ENCODE data around the gene PPP2CA. TPM values are rescaled to one million over a fixed set of nuclear protein-coding genes. Genes with fewer than 3 reads are reported as not detected.

The PPP2CA gene
- total RNA-seq, 1 donor from 2014 or later = 118 TPM

- no peaks in the 10 kb centered on the region for H3K9me3 Mint-ChIP-seq
- TF ChIP-seq, protein P1, sequence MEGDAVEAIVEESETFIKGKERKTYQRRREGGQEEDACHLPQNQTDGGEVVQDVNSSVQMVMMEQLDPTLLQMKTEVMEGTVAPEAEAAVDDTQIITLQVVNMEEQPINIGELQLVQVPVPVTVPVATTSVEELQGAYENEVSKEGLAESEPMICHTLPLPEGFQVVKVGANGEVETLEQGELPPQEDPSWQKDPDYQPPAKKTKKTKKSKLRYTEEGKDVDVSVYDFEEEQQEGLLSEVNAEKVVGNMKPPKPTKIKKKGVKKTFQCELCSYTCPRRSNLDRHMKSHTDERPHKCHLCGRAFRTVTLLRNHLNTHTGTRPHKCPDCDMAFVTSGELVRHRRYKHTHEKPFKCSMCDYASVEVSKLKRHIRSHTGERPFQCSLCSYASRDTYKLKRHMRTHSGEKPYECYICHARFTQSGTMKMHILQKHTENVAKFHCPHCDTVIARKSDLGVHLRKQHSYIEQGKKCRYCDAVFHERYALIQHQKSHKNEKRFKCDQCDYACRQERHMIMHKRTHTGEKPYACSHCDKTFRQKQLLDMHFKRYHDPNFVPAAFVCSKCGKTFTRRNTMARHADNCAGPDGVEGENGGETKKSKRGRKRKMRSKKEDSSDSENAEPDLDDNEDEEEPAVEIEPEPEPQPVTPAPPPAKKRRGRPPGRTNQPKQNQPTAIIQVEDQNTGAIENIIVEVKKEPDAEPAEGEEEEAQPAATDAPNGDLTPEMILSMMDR (IDR thresholded peaks at IDR 0.05) = no peak
- ATAC-seq (ENCODE audit: low read depth) (no peak), DNase-seq (no peak)
- no peaks in the 10 kb centered on the region for H3K27me3 Mint-ChIP-seq
- H3K27ac Mint-ChIP-seq = no peak overlapping the region
- intact Hi-C loops (cut with micrococcal nuclease) = no loop called here
- no peak overlapping the region for H3K4me3 Mint-ChIP-seq
- POLR2A ChIA-PET = interaction anchor here (0.7 to 3.5 kb wide), 3 partner anchors 16 to 1012 kb away, joined by 3 to 14 read pairs (median 5); partner anchors contain the start of gene PPP2CA
- H3K36me3 Mint-ChIP-seq (ENCODE audit: low read depth) = peaks cover 27% of the 10 kb centered on the region
- CTCF ChIA-PET = interaction anchor here (1.1 kb wide), 1 partner anchor 16 kb away, joined by 4 read pairs; the partner anchor contains the start of gene PPP2CA
- peaks cover 60% of the 10 kb centered on the region for H3K4me1 Mint-ChIP-seq
Observed at GRCh38 chr5:134209477-134210245, 16.2 kb downstream of the PPP2CA start.

GRCh38 chr5:134207696-134208095, 18.2 kb downstream of the PPP2CA start:
- H3K9me3 Mint-ChIP-seq = no peaks in the 10 kb centered on the region
- peaks cover 47% of the 10 kb centered on the region for H3K4me1 Mint-ChIP-seq
- no peak overlapping the region for H3K27ac Mint-ChIP-seq
- TF ChIP-seq, protein P1 (IDR thresholded peaks at IDR 0.05) = no peak
- ChIA-PET CTCF (interaction anchor here (1.1 kb wide), 1 partner anchor 23 kb away, joined by 3 read pairs; no protein-coding TSS in a partner anchor), POLR2A (interaction anchor here (3.5 kb wide), 1 partner anchor 18 kb away, joined by 14 read pairs; the partner anchor contains the start of gene PPP2CA)
- intact Hi-C loops (cut with micrococcal nuclease) = no loop called here
- DNase-seq = no peak
- H3K4me3 Mint-ChIP-seq = no peak overlapping the region
- ATAC-seq (ENCODE audit: low read depth) = no peak
- H3K27me3 Mint-ChIP-seq = no peaks in the 10 kb centered on the region
- peaks cover 45% of the 10 kb centered on the region for H3K36me3 Mint-ChIP-seq (ENCODE audit: low read depth)

- CTCF ChIA-PET = no interaction called here
- H3K27ac Mint-ChIP-seq = no peak overlapping the region
- no peaks in the 10 kb centered on the region for H3K9me3 Mint-ChIP-seq
- TF ChIP-seq, protein P1 (IDR thresholded peaks at IDR 0.05) = no peak
- peaks cover 52% of the 10 kb centered on the region for H3K36me3 Mint-ChIP-seq (ENCODE audit: low read depth)
- no peak for ATAC-seq (ENCODE audit: low read depth)
- intact Hi-C loops (cut with micrococcal nuclease) = no loop called here
- no peaks in the 10 kb centered on the region for H3K27me3 Mint-ChIP-seq
- peaks cover 40% of the 10 kb centered on the region for H3K4me1 Mint-ChIP-seq
- no peak for DNase-seq
- POLR2A ChIA-PET = interaction anchor here (0.6 kb wide), 2 partner anchors 8 to 19 kb away, joined by 3 to 5 read pairs; partner anchors contain the start of gene PPP2CA
- H3K4me3 Mint-ChIP-seq = no peak overlapping the region
Observed at GRCh38 chr5:134206627-134207160, 19.2 kb downstream of the PPP2CA start.

DNA sequence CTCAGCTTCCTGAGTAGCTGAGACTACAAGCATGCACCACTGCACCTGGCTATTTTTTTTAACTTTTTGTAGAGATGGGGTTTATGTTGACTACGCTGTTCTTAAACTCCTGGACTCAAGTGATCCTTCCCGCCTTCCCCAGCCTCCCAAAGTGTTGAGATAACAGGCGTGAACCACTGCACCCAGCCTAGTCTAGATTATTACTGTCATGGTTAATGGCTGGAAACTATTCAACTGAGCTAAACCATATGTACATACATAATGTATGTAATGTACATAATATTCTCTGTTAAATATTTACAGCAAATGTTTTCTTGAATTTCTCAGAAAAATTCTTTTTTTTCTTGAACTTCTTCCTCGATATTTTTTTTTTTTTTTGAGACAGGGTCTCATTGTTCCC, 21.3 kb downstream of the PPP2CA start:
- POLR2A ChIA-PET = interaction anchor here (1.3 kb wide), 2 partner anchors 11 to 21 kb away, joined by 4 read pairs; partner anchors contain the start of gene PPP2CA
- TF ChIP-seq, protein P1 (IDR thresholded peaks at IDR 0.05) = no peak
- CTCF ChIA-PET = interaction anchor here (0.6 kb wide), 1 partner anchor 17 kb away, joined by 8 read pairs; no protein-coding TSS in a partner anchor
- Mint-ChIP-seq H3K4me3 (no peak overlapping the region), H3K9me3 (no peaks in the 10 kb centered on the region), H3K27me3 (no peaks in the 10 kb centered on the region), H3K4me1 (peaks cover 28% of the 10 kb centered on the region), H3K36me3 (ENCODE audit: low read depth) (peaks cover 71% of the 10 kb centered on the region), H3K27ac (no peak overlapping the region)
- ATAC-seq (ENCODE audit: low read depth) (no peak), DNase-seq (no peak)
- intact Hi-C loops (cut with micrococcal nuclease) = no loop called here

DNA sequence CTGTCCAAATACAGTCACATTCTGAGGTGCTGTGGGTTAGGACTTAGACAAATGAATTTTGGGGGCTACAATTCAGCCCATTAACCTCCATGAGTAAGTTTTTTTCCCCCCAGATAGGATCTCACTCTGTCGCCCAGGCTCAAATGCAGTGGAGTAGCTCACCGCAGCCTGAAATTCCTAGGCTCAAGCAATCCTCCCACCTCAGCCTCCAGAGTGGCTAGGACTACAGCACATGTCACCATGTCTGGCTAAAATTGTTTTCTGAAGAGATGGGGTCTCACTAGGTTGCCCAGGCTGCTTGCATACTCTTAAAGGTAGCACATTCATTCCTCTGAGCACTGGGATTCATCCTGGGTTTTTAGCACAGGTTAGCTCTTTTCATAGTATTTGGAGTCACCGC, 22.2 kb downstream of the PPP2CA start:
- ATAC-seq (ENCODE audit: low read depth) = no peak
- ChIA-PET CTCF (no interaction called here), POLR2A (no interaction called here)
- no peak overlapping the region for H3K27ac Mint-ChIP-seq
- H3K9me3 Mint-ChIP-seq = no peaks in the 10 kb centered on the region
- intact Hi-C loops (cut with micrococcal nuclease) = no loop called here
- peaks cover 19% of the 10 kb centered on the region for H3K4me1 Mint-ChIP-seq
- no peak overlapping the region for H3K4me3 Mint-ChIP-seq
- H3K27me3 Mint-ChIP-seq = no peaks in the 10 kb centered on the region
- peaks cover 80% of the 10 kb centered on the region for H3K36me3 Mint-ChIP-seq (ENCODE audit: low read depth)
- DNase-seq = no peak
- TF ChIP-seq, protein P1 (IDR thresholded peaks at IDR 0.05) = no peak
